Body of pancreas (tissue), 4 donors: ENCODE results near the gene CASP3.

ENCODE experiments used
- POLR2A ChIP-seq, 3 donors: fragments of 450-650 bp; IDR thresholded peaks; one replicate each; pipeline ENCODE4 v1.6.1; 2016; ENCODE audit warnings: antibody characterized with exemption in 3 of 3, mild to moderate bottlenecking in 2 of 3
- TF ChIP-seq, protein P1 (sequence below), 7 experiments: fragments of 450-650 bp in 4 of 7; fragments of 200-600 bp in 3 of 7; sonication (generic) in 3 of 7; IDR thresholded peaks; one replicate each; pipeline ENCODE4 v1.5.1; 2016 to 2019; ENCODE audit warnings: antibody characterized with exemption in 7 of 7

GRCh38 chr4:184647266-184648053 is 1.8 kb downstream of the CASP3 start:
- TF ChIP-seq, protein P1, sequence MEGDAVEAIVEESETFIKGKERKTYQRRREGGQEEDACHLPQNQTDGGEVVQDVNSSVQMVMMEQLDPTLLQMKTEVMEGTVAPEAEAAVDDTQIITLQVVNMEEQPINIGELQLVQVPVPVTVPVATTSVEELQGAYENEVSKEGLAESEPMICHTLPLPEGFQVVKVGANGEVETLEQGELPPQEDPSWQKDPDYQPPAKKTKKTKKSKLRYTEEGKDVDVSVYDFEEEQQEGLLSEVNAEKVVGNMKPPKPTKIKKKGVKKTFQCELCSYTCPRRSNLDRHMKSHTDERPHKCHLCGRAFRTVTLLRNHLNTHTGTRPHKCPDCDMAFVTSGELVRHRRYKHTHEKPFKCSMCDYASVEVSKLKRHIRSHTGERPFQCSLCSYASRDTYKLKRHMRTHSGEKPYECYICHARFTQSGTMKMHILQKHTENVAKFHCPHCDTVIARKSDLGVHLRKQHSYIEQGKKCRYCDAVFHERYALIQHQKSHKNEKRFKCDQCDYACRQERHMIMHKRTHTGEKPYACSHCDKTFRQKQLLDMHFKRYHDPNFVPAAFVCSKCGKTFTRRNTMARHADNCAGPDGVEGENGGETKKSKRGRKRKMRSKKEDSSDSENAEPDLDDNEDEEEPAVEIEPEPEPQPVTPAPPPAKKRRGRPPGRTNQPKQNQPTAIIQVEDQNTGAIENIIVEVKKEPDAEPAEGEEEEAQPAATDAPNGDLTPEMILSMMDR (IDR thresholded peaks at IDR 0.05), result no peak
- TF ChIP-seq POLR2A (IDR thresholded peaks at IDR 0.05), result no peak
